Measurements from ENCODE around the gene ZNRF3.

- no peak for TF ChIP-seq CTCF (IDR thresholded peaks at IDR 0.05)
- TF ChIP-seq POLR2A (IDR thresholded peaks at IDR 0.05) = no peak
Measured at GRCh38 chr22:28984482-28985158, 101.2 kb downstream of the ZNRF3 start.
